PC-3 (cell line): ENCODE measurements around the gene C3orf22. TPM values are rescaled to one million over a fixed set of nuclear protein-coding genes. Genes with fewer than 3 reads are reported as not detected.

ENCODE experiments used
- ATAC-seq: fragments of 200-7000 bp; cut with Tn5 transposase; 2 replicates; pipeline ENCODE4 v1.9.1; 2020; ENCODE audit warnings: mild to moderate bottlenecking, moderate library complexity
- BruUV-seq: library from RNA; stranded (reverse); fragments of 400-500 nt; replicated peaks from 2 replicates; lab custom pipeline; 2021; lab: Mats Ljungman, UMichigan
- CTCF ChIA-PET: fragments of 300-600 bp; sonication (Branson Sonifier 250); formaldehyde crosslinking; loops from one replicate; lab custom pipeline; 2022; ENCODE audit warnings: antibody characterized with exemption; lab: Charles Lee
- POLR2A ChIA-PET: fragments of 300-600 bp; sonication (Branson Sonifier 250); formaldehyde crosslinking; loops from one replicate; lab custom pipeline; 2022; ENCODE audit warnings: antibody characterized with exemption; ENCODE audit not compliant: unreplicated experiment; lab: Charles Lee
- DNase-seq: peaks from one replicate; pipeline ENCODE4 v3.0.0-alpha.2; 2015
- H2AFZ ChIP-seq: fragments of 300-600 bp; sonication (generic); 2 replicates; pipeline ENCODE4 v1.6.0; 2016; ENCODE audit warnings: antibody characterized with exemption, low read length
- H3F3A ChIP-seq: fragments of 300-600 bp; sonication (generic); one replicate; pipeline ENCODE4 v1.6.0; 2017; ENCODE audit warnings: antibody characterized with exemption, low read length, control low read depth, mild to moderate bottlenecking; ENCODE audit not compliant: unreplicated experiment
- H3K27ac ChIP-seq: fragments of 300-600 bp; sonication (generic); 2 replicates; pipeline ENCODE4 v1.5.1; 2016; ENCODE audit warnings: mild to moderate bottlenecking, low read length
- H3K27me3 ChIP-seq: fragments of 300-600 bp; sonication (generic); 2 replicates; pipeline ENCODE4 v1.6.1; 2016; ENCODE audit warnings: low read length, mixed read lengths
- H3K36me3 ChIP-seq: fragments of 300-600 bp; sonication (generic); 2 replicates; pipeline ENCODE4 v1.6.1; 2016; ENCODE audit warnings: low read depth, mixed run types, low read length, mixed read lengths
- H3K4me1 ChIP-seq: fragments of 300-600 bp; sonication (generic); 2 replicates; pipeline ENCODE4 v1.5.1; 2016; ENCODE audit warnings: low read length; ENCODE audit not compliant: insufficient read depth
- H3K4me2 ChIP-seq: fragments of 300-600 bp; sonication (generic); 2 replicates; pipeline ENCODE4 v1.6.0; 2016; ENCODE audit warnings: low read length
- H3K4me3 ChIP-seq: fragments of 300-600 bp; sonication (generic); 2 replicates; pipeline ENCODE4 v1.5.1; 2016; ENCODE audit warnings: mild to moderate bottlenecking, low read length, mixed read lengths
- H3K79me2 ChIP-seq: fragments of 300-600 bp; sonication (generic); 2 replicates; pipeline ENCODE4 v1.6.1; 2017; ENCODE audit warnings: low read length, mixed read lengths
- H3K9ac ChIP-seq: fragments of 300-600 bp; sonication (generic); 2 replicates; pipeline ENCODE4 v1.6.0; 2016; ENCODE audit warnings: mild to moderate bottlenecking, low read length
- H3K9me2 ChIP-seq: fragments of 300-600 bp; sonication (generic); replicated peaks from 2 replicates; pipeline ENCODE4 v1.6.1; 2016; ENCODE audit warnings: mixed run types, low read length, mixed read lengths
- H3K9me3 ChIP-seq: fragments of 300-600 bp; sonication (generic); 2 replicates; pipeline ENCODE4 v1.6.1; 2016; ENCODE audit warnings: low read length, mixed read lengths
- H4K20me1 ChIP-seq: fragments of 300-600 bp; sonication (generic); 2 replicates; pipeline ENCODE4 v1.6.1; 2016; ENCODE audit warnings: low read length, mixed read lengths
- EZH2 ChIP-seq: fragments of 300-600 bp; sonication (generic); IDR thresholded peaks from one replicate; pipeline ENCODE4 v1.6.1; 2017; ENCODE audit warnings: antibody characterized with exemption, mild to moderate bottlenecking, low read length; ENCODE audit not compliant: unreplicated experiment
- EZH2phosphoT487 ChIP-seq: fragments of 300-600 bp; sonication (generic); IDR thresholded peaks from 2 replicates; pipeline ENCODE4 v1.6.1; 2018; ENCODE audit warnings: mild to moderate bottlenecking, antibody characterized with exemption, low read length, borderline replicate concordance
- intact Hi-C: fragments of 100-400 bp; cut with micrococcal nuclease; formaldehyde crosslinking; loops from 2 replicates; pipeline ENCODE4 v1.9.0; 2023
- total RNA-seq: library from RNA; depleted of rRNA; stranded (reverse); fragments of >200 nt; gene quantifications from 2 replicates; pipeline ENCODE4 v1.2.3, GENCODE V29; 2014
- TF ChIP-seq, protein P1 (sequence below): fragments of 300-600 bp; sonication (generic); conservative IDR thresholded peaks from 2 replicates; pipeline ENCODE4 v1.5.1; 2017; ENCODE audit warnings: antibody characterized with exemption, low read depth, mild to moderate bottlenecking, low read length

Gene C3orf22
- total RNA-seq, 1 experiment from 2014 or later, result not detected

DNA sequence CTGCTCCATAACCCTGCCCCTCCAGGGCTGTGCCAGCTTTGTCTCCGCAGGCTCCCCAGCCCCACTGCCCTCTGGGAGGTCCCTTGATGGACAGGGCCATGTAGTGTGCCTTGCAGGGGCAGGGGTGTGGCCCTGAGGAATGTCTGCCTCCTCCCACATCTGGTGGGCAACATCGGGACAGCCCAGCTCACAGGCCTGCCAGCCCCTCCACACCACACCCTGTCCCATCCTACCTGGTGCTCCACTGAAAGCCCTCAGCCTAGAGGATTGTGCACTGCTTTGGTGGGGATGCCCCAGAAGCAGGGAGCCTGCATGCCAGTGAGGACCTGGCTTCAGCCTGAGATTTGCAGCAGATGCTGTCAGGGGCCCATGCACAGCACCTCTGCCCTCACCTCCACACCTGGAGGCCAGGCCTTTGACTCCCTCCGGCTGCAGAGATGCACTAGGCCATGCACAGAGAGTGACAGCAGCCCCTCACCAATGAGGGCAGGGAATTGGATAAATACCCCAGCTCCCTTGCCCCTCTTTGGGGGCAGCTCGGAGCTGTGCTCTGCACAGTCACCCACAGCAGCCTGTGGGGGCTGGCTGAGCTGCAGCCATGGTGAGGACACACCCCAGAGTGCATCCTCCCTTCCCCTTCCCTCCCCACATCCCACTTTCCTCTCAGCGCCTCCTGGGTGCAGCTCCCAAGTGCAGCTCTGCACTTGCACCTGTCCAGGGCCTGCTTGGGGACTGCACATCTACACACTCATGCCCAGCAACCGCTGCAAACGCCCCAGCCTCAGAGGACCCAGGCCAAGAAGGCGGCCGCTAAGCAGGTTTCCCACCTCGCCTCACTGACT is 2.7 kb downstream of the C3orf22 start:
- no TSS peak for BruUV-seq

DNA sequence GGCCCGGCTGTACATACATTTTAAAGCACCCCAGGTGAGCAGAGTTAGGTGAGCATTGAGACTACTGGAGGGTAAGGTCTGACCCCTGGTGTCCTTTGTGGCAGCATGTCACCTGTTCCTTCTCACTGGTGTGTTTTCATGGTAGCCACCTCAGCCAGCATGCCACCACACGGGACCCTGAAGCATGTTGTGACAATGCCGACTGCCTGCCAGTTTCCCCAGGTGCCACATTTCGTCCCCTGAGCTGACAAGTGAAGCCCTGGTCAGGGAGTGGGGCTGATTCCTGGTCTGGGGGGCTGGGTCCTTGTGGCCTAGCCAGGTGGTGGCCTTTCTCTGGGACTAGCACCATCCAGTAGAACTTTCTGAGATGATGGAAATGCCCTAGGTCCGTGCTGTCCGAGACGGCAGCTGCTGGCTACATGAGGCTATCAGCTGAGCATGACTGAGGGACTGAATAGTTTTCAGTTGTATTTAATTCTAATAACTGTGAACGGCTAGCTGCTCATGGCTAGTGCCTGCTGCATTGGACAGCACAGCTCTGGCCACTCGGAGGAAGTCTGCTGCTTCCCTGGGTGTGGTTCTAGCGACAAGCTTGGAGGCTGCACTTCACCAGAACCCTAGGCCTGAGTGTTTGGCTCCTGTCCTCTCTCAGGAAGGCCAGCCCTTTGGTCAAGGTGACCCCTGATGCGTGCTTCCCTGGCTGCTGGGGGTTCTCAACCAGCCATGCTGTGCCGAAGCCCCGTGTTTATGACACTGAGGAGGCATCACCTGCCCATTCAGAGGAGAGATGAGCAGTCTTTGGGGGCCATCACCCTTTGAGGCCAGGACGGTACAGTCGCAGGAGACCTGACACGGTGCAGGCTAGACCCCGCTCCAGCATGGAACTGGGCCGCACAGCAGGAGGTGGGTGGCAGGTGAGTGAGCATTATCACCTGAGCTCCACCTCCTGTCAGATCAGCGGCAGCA is 3.9 kb downstream of the C3orf22 start:
- H3K4me2 ChIP-seq, result no peak overlapping the region
- no peak overlapping the region for H2AFZ ChIP-seq

More for the DNA sequence above, 2.7 kb downstream of the C3orf22 start:
- intact Hi-C loops, result no loop called here
- Histone ChIP-seq H3K79me2 (no peaks in the 10 kb centered on the region), H3K4me3 (no peak overlapping the region), H3K9ac (no peak overlapping the region), H3K4me1 (no peaks in the 10 kb centered on the region), H3F3A (no peaks in the 10 kb centered on the region), H4K20me1 (no peaks in the 10 kb centered on the region), H3K4me2 (no peak overlapping the region), H3K9me3 (no peaks in the 10 kb centered on the region), H3K9me2 (no peaks in the 10 kb centered on the region), H3K27me3 (no peaks in the 10 kb centered on the region), H3K36me3 (no peaks in the 10 kb centered on the region), H3K27ac (no peak overlapping the region), H2AFZ (no peak overlapping the region)
- DNase-seq (no peak), ATAC-seq (no peak)
- POLR2A ChIA-PET, result no interaction called here
- CTCF ChIA-PET, result no interaction called here
- TF ChIP-seq EZH2phosphoT487 (no peak), EZH2 (no peak)
- TF ChIP-seq, protein P1, sequence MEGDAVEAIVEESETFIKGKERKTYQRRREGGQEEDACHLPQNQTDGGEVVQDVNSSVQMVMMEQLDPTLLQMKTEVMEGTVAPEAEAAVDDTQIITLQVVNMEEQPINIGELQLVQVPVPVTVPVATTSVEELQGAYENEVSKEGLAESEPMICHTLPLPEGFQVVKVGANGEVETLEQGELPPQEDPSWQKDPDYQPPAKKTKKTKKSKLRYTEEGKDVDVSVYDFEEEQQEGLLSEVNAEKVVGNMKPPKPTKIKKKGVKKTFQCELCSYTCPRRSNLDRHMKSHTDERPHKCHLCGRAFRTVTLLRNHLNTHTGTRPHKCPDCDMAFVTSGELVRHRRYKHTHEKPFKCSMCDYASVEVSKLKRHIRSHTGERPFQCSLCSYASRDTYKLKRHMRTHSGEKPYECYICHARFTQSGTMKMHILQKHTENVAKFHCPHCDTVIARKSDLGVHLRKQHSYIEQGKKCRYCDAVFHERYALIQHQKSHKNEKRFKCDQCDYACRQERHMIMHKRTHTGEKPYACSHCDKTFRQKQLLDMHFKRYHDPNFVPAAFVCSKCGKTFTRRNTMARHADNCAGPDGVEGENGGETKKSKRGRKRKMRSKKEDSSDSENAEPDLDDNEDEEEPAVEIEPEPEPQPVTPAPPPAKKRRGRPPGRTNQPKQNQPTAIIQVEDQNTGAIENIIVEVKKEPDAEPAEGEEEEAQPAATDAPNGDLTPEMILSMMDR, result no peak

More for the DNA sequence above, 3.9 kb downstream of the C3orf22 start:
- ATAC-seq (no peak), DNase-seq (no peak)
- H3K4me1 ChIP-seq, result no peaks in the 10 kb centered on the region
- H3K27me3 ChIP-seq, result no peaks in the 10 kb centered on the region
- H3K36me3 ChIP-seq, result no peaks in the 10 kb centered on the region
- TF ChIP-seq EZH2 (no peak), EZH2phosphoT487 (no peak)
- TF ChIP-seq, protein P1, result no peak
- H3K9me3 ChIP-seq, result no peaks in the 10 kb centered on the region
- H3K9ac ChIP-seq, result no peak overlapping the region
- H3K27ac ChIP-seq, result no peak overlapping the region
- H3K79me2 ChIP-seq, result no peaks in the 10 kb centered on the region
- no peaks in the 10 kb centered on the region for H4K20me1 ChIP-seq
- BruUV-seq, result no TSS peak
- H3F3A ChIP-seq, result no peaks in the 10 kb centered on the region
- H3K4me3 ChIP-seq, result no peak overlapping the region
- intact Hi-C loops, result no loop called here
- ChIA-PET POLR2A (no interaction called here), CTCF (no interaction called here)
- H3K9me2 ChIP-seq, result no peaks in the 10 kb centered on the region
